ENCODE results near the gene CFAP20.

The CFAP20 gene

DNA sequence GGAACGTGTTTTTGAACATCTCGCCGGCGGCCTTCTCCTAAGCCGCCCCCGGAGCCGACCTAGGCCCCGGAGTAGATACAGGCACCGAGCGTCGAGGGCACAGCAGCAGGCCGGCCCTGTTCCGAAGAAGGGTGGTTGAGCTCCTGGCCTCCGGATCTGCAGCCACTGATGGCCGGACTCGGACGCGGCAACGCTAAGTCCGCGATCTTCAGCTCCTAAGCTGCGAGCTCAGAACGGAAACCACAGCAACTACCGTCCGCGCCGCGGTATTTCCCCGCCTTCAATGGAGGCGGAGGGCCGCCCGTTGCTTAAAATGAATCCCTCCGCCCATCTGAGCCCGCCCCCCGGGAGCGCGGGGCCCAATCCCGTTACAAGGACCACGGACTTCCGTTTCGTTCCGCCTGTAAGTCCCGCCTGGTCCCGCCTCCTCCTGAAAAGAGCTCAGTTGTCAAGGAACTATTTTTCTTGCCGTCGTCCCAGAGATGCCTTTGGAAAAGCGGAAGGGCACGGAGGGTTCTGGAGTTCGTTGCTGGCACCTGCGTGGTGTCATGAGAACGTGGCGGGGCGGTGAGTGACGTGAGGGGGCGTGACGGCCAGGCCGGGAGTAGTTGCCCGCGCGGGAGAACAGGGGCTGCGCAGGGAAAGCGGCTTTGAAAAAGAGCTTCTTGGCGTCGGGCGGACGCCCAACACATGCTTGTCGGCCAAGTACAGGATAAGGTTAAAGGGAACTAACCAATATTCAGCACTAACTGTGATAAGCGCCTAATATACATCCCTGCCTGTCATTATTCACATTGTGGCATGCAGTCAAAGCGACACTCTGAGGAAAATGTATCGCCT lies at the start of gene CFAP20:
TSS of gene CFAP20 (minus strand) at position 285 of the 840 bp plus-strand sequence. CDS start at position 19, 266 bp downstream.
- H3K27me3 ChIP-seq (ENCODE audit: low read depth, low read length): no peaks in the 10 kb centered on the region
- H3K36me3 ChIP-seq (ENCODE audit: control insufficient read depth in 1 of 2, insufficient read depth in 2 of 2, low read length in 2 of 2): no peaks in the 10 kb centered on the region
- H3K4me1 ChIP-seq (ENCODE audit: control insufficient read depth in 1 of 2, insufficient read depth in 2 of 2, low read length in 2 of 2): peaks cover 14 to 35% of the 10 kb centered on the region in 2 donors
- peak within 1 kb of the TSS; percentile 63 for H3K27ac ChIP-seq (ENCODE audit: low read length)
- H3K9me3 ChIP-seq (ENCODE audit: control insufficient read depth in 1 of 2, low read length in 2 of 2): no peaks in the 10 kb centered on the region
- peak within 1 kb of the TSS; percentile 86 to 96 for H3K4me3 ChIP-seq (ENCODE audit: low read depth in 1 of 2, low read length in 2 of 2)

GRCh38 chr16:58177353-58177710 lies 48.2 kb upstream of the CFAP20 start:
- Histone ChIP-seq H3K9me3 (ENCODE audit: control insufficient read depth in 1 of 2, low read length in 2 of 2) (no peaks in the 10 kb centered on the region), H3K4me1 (ENCODE audit: control insufficient read depth in 1 of 2, insufficient read depth in 2 of 2, low read length in 2 of 2) (no peaks in the 10 kb centered on the region), H3K4me3 (ENCODE audit: low read depth in 1 of 2, low read length in 2 of 2) (no peak overlapping the region), H3K36me3 (ENCODE audit: control insufficient read depth in 1 of 2, insufficient read depth in 2 of 2, low read length in 2 of 2) (peaks cover 19 to 44% of the 10 kb centered on the region in 2 donors), H3K27ac (ENCODE audit: low read length) (no peak overlapping the region), H3K27me3 (ENCODE audit: low read depth, low read length) (no peaks in the 10 kb centered on the region)

- no peaks in the 10 kb centered on the region for H3K27me3 ChIP-seq (ENCODE audit: low read depth, low read length)
- no peaks in the 10 kb centered on the region for H3K4me1 ChIP-seq (ENCODE audit: control insufficient read depth in 1 of 2, insufficient read depth in 2 of 2, low read length in 2 of 2)
- H3K9me3 ChIP-seq (ENCODE audit: control insufficient read depth in 1 of 2, low read length in 2 of 2): no peaks in the 10 kb centered on the region
- H3K4me3 ChIP-seq (ENCODE audit: low read depth in 1 of 2, low read length in 2 of 2): no peak overlapping the region
- peaks cover 20 to 41% of the 10 kb centered on the region in 2 donors for H3K36me3 ChIP-seq (ENCODE audit: control insufficient read depth in 1 of 2, insufficient read depth in 2 of 2, low read length in 2 of 2)
- no peak overlapping the region for H3K27ac ChIP-seq (ENCODE audit: low read length)
Observed at GRCh38 chr16:58176608-58177352, 47.6 kb upstream of the CFAP20 start.

DNA sequence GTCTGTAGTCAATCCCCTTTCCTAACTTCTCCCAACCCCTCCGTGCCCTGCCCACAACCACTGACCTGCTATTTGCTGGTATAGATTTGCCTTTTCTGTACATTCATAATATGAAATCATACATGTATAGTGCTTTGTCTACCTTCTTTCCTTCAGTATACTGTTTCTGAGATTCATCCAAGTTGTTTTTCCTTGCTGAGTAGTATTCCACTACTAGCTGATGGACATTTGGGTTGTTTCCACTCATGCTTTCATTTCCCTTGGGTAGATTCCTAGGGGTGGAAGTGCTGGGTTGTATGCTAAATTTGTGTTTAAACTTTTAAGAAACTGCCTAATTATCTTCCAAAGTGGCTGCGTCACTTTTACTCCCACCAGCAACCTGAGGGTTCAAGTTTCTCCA lies 41.0 kb upstream of the CFAP20 start:
- no peaks in the 10 kb centered on the region for H3K4me1 ChIP-seq (ENCODE audit: control insufficient read depth in 1 of 2, insufficient read depth in 2 of 2, low read length in 2 of 2)
- H3K36me3 ChIP-seq (ENCODE audit: control insufficient read depth in 1 of 2, insufficient read depth in 2 of 2, low read length in 2 of 2): peaks cover 56 to 81% of the 10 kb centered on the region in 2 donors
- no peaks in the 10 kb centered on the region for H3K27me3 ChIP-seq (ENCODE audit: low read depth, low read length)
- H3K27ac ChIP-seq (ENCODE audit: low read length): no peak overlapping the region
- H3K9me3 ChIP-seq (ENCODE audit: control insufficient read depth in 1 of 2, low read length in 2 of 2): no peaks in the 10 kb centered on the region
- no peak overlapping the region for H3K4me3 ChIP-seq (ENCODE audit: low read depth in 1 of 2, low read length in 2 of 2)

DNA sequence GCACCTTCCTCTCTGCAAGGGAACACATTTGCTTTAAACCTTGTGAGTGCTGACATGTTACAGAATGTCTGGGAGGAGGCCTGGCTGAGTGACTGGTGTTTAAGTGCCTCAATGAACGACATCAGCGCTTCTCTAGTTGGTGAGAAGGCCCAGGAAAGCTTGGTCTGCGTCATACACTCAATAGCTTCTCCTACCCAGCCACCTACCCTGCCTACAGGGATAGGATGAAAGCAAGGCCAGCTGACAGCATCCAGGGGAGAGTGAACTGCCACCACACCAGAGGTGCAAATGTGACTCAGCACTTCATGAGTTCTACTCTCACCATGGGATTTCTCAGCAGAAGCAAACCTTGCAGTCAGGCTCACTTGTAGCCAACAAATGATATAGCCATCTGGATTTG lies 31.7 kb upstream of the CFAP20 start:
- H3K27me3 ChIP-seq (ENCODE audit: low read depth, low read length): no peaks in the 10 kb centered on the region
- peaks cover 54% of the 10 kb centered on the region in 2 donors for H3K36me3 ChIP-seq (ENCODE audit: control insufficient read depth in 1 of 2, insufficient read depth in 2 of 2, low read length in 2 of 2)

DNA sequence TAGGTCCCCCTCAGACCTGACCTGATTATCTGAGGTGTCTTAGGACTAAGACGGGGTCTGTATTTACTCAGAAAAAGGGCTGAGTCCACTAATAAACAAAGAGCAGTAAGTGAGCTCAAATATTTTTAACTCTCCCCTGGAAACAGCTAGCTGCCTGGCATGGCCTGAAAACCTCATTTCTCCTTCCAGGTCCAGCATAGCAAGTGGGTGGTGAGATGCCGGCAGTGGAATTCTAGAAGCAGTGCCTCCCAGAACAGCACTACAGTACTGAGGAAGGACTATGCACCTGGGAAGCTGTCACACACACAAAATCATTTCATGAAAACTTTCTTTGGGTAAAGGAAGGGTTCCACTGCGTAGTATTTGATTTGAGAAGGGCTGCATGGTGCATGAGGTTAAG lies 29.5 kb upstream of the CFAP20 start:
- Histone ChIP-seq H3K27ac (ENCODE audit: low read length) (no peak overlapping the region), H3K27me3 (ENCODE audit: low read depth, low read length) (no peaks in the 10 kb centered on the region), H3K4me1 (ENCODE audit: control insufficient read depth in 1 of 2, insufficient read depth in 2 of 2, low read length in 2 of 2) (no peaks in the 10 kb centered on the region), H3K4me3 (ENCODE audit: low read depth in 1 of 2, low read length in 2 of 2) (no peak overlapping the region), H3K36me3 (ENCODE audit: control insufficient read depth in 1 of 2, insufficient read depth in 2 of 2, low read length in 2 of 2) (peaks cover 33% of the 10 kb centered on the region in 2 donors), H3K9me3 (ENCODE audit: control insufficient read depth in 1 of 2, low read length in 2 of 2) (no peaks in the 10 kb centered on the region)

More for the DNA sequence above, 31.7 kb upstream of the CFAP20 start:
- no peaks in the 10 kb centered on the region for H3K4me1 ChIP-seq (ENCODE audit: control insufficient read depth in 1 of 2, insufficient read depth in 2 of 2, low read length in 2 of 2)
- H3K27ac ChIP-seq (ENCODE audit: low read length): no peak overlapping the region
- no peaks in the 10 kb centered on the region for H3K9me3 ChIP-seq (ENCODE audit: control insufficient read depth in 1 of 2, low read length in 2 of 2)
- no peak overlapping the region for H3K4me3 ChIP-seq (ENCODE audit: low read depth in 1 of 2, low read length in 2 of 2)

GRCh38 chr16:58157951-58158540 lies 28.9 kb upstream of the CFAP20 start:
- Histone ChIP-seq H3K4me1 (ENCODE audit: control insufficient read depth in 1 of 2, insufficient read depth in 2 of 2, low read length in 2 of 2) (no peaks in the 10 kb centered on the region), H3K27ac (ENCODE audit: low read length) (no peak overlapping the region), H3K36me3 (ENCODE audit: control insufficient read depth in 1 of 2, insufficient read depth in 2 of 2, low read length in 2 of 2) (peaks cover 26% of the 10 kb centered on the region in 2 donors), H3K9me3 (ENCODE audit: control insufficient read depth in 1 of 2, low read length in 2 of 2) (no peaks in the 10 kb centered on the region), H3K4me3 (ENCODE audit: low read depth in 1 of 2, low read length in 2 of 2) (no peak overlapping the region), H3K27me3 (ENCODE audit: low read depth, low read length) (no peaks in the 10 kb centered on the region)

DNA sequence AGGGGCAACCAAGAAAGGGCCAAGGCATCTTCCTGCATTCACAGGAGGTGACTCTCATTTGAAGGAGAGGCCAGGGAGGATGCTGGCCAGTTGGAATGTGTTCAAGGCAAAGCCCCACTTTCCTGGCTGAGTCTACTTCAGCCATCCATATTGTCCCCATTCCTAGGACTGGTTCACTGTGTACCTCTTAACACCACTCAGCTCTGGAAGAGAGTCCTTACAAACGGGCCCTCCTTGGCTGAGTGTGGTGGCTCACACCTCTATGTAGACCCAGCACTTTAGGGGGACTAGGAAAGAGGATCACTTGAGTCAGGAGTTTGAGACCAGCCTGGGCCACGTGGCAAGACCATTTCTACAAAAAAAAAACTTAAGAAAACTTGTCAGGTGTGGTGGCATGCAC lies 28.1 kb upstream of the CFAP20 start:
- H3K27me3 ChIP-seq (ENCODE audit: low read depth, low read length): no peaks in the 10 kb centered on the region
- no peaks in the 10 kb centered on the region for H3K9me3 ChIP-seq (ENCODE audit: control insufficient read depth in 1 of 2, low read length in 2 of 2)
- no peak overlapping the region for H3K4me3 ChIP-seq (ENCODE audit: low read depth in 1 of 2, low read length in 2 of 2)
- no peaks in the 10 kb centered on the region for H3K4me1 ChIP-seq (ENCODE audit: control insufficient read depth in 1 of 2, insufficient read depth in 2 of 2, low read length in 2 of 2)
- peaks cover 18 to 20% of the 10 kb centered on the region in 2 donors for H3K36me3 ChIP-seq (ENCODE audit: control insufficient read depth in 1 of 2, insufficient read depth in 2 of 2, low read length in 2 of 2)
- H3K27ac ChIP-seq (ENCODE audit: low read length): no peak overlapping the region

GRCh38 chr16:58155839-58156238 lies 26.7 kb upstream of the CFAP20 start:
- Histone ChIP-seq H3K4me1 (ENCODE audit: control insufficient read depth in 1 of 2, insufficient read depth in 2 of 2, low read length in 2 of 2) (no peaks in the 10 kb centered on the region), H3K27ac (ENCODE audit: low read length) (no peak overlapping the region), H3K27me3 (ENCODE audit: low read depth, low read length) (no peaks in the 10 kb centered on the region), H3K4me3 (ENCODE audit: low read depth in 1 of 2, low read length in 2 of 2) (no peak overlapping the region), H3K36me3 (ENCODE audit: control insufficient read depth in 1 of 2, insufficient read depth in 2 of 2, low read length in 2 of 2) (peaks cover 6 to 13% of the 10 kb centered on the region in 2 donors), H3K9me3 (ENCODE audit: control insufficient read depth in 1 of 2, low read length in 2 of 2) (no peaks in the 10 kb centered on the region)

DNA sequence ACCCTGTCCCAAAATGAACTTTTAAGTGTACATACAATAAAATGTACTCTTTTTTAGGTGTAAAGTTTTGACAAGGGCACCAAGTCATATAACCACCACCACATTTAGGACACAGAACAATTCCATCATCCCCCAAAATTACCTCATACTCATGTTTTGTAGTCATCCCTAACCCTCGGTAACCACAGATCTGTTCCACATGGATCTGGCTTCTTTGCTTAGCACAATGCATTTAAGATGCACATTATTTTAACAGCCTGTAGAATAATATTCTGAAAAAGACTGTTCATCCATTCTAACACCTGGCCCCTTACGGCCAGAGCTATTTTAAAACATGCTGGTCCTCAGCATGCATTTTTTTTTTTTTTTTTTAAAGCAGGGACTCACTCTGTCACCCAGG lies 25.2 kb upstream of the CFAP20 start:
- no peak overlapping the region for H3K27ac ChIP-seq (ENCODE audit: low read length)
- peaks cover 4% of the 10 kb centered on the region in 2 donors for H3K36me3 ChIP-seq (ENCODE audit: control insufficient read depth in 1 of 2, insufficient read depth in 2 of 2, low read length in 2 of 2)
- H3K4me3 ChIP-seq (ENCODE audit: low read depth in 1 of 2, low read length in 2 of 2): no peak overlapping the region

GRCh38 chr16:58152246-58152868 lies 23.2 kb upstream of the CFAP20 start:
- Histone ChIP-seq H3K4me1 (ENCODE audit: control insufficient read depth in 1 of 2, insufficient read depth in 2 of 2, low read length in 2 of 2) (no peaks in the 10 kb centered on the region), H3K27ac (ENCODE audit: low read length) (no peak overlapping the region), H3K36me3 (ENCODE audit: control insufficient read depth in 1 of 2, insufficient read depth in 2 of 2, low read length in 2 of 2) (no peaks in the 10 kb centered on the region), H3K4me3 (ENCODE audit: low read depth in 1 of 2, low read length in 2 of 2) (no peak overlapping the region), H3K27me3 (ENCODE audit: low read depth, low read length) (no peaks in the 10 kb centered on the region), H3K9me3 (ENCODE audit: control insufficient read depth in 1 of 2, low read length in 2 of 2) (no peaks in the 10 kb centered on the region)

More for the DNA sequence above, 25.2 kb upstream of the CFAP20 start:
- H3K27me3 ChIP-seq (ENCODE audit: low read depth, low read length): no peaks in the 10 kb centered on the region
- H3K4me1 ChIP-seq (ENCODE audit: control insufficient read depth in 1 of 2, insufficient read depth in 2 of 2, low read length in 2 of 2): no peaks in the 10 kb centered on the region
- no peaks in the 10 kb centered on the region for H3K9me3 ChIP-seq (ENCODE audit: control insufficient read depth in 1 of 2, low read length in 2 of 2)

Measured in muscle layer of duodenum (tissue), 2 donors.